IPS DF 19.7 (cell line): ENCODE data around the gene KRTAP19-4.
"Not testable (repeated sequence)": the region's sequence is repeated elsewhere in the genome, so short reads cannot be mapped to it uniquely, and the experiment has no call there.

ENCODE experiments used
- DNase-seq: peaks from one replicate; pipeline ENCODE4 v3.0.0-alpha.2; 2013; ENCODE audit warnings: low read depth, low spot score

KRTAP19-4 gene

GRCh38 chr21:30497065-30497464 is at the start of gene KRTAP19-4:
Gene KRTAP19-4, minus strand, starts transcription at chr21:30497165. Its CDS starts 55 bp downstream, at chr21:30497110.
- no peak for DNase-seq

- DNase-seq: no peak
These were observed 44.8 kb upstream of the KRTAP19-4 start, which contains the start of gene KRTAP19-6 for GRCh38 chr21:30541764-30542163. Gene KRTAP19-6, minus strand, starts transcription at chr21:30541864. Its CDS starts 31 bp downstream, at chr21:30541833.

GRCh38 chr21:30518876-30519275 is 21.9 kb upstream of the KRTAP19-4 start:
- DNase-seq: no peak

- no peak for DNase-seq
These were observed 18.7 kb upstream of the KRTAP19-4 start for GRCh38 chr21:30515681-30516080.

- DNase-seq: not testable (repeated sequence)
These were observed 8.7 kb upstream of the KRTAP19-4 start for GRCh38 chr21:30505621-30506205.

GRCh38 chr21:30502041-30502440 is 5.1 kb upstream of the KRTAP19-4 start, which contains the start of gene KRTAP19-5:
Gene KRTAP19-5, minus strand, starts transcription at chr21:30502141. Its CDS starts 51 bp downstream, at chr21:30502090.
- DNase-seq: no peak

- no peak for DNase-seq
These were observed 5.0 kb downstream of the KRTAP19-4 start, which contains the start of gene KRTAP19-3 for GRCh38 chr21:30491963-30492428. Gene KRTAP19-3, minus strand, starts transcription at chr21:30492013. Its CDS starts 56 bp downstream, at chr21:30491957.

- no peak for DNase-seq
These were observed 9.6 kb downstream of the KRTAP19-4 start, which contains the start of gene KRTAP19-2 for GRCh38 chr21:30487336-30487735. Gene KRTAP19-2, minus strand, starts transcription at chr21:30487436. Its CDS starts 88 bp downstream, at chr21:30487348.

GRCh38 chr21:30486180-30486579 is 10.8 kb downstream of the KRTAP19-4 start:
- no peak for DNase-seq

- no peak for DNase-seq
These were observed 14.8 kb downstream of the KRTAP19-4 start for GRCh38 chr21:30482130-30482529.

GRCh38 chr21:30480145-30480544 is 16.8 kb downstream of the KRTAP19-4 start, which contains the start of gene KRTAP19-1:
Gene KRTAP19-1, minus strand, starts transcription at chr21:30480367. Its CDS starts 50 bp downstream, at chr21:30480317.
- no peak for DNase-seq

- no peak for DNase-seq
These were observed 17.7 kb downstream of the KRTAP19-4 start for GRCh38 chr21:30479259-30479658.

GRCh38 chr21:30478004-30478403 is 19.0 kb downstream of the KRTAP19-4 start:
- DNase-seq: no peak

- DNase-seq: no peak
These were observed 27.9 kb downstream of the KRTAP19-4 start for GRCh38 chr21:30468900-30469714.

GRCh38 chr21:30463713-30464112 is 33.3 kb downstream of the KRTAP19-4 start:
- DNase-seq: no peak

- no peak for DNase-seq
These were observed 48.5 kb downstream of the KRTAP19-4 start for GRCh38 chr21:30448514-30448913.

GRCh38 chr21:30447056-30447455 is 49.9 kb downstream of the KRTAP19-4 start:
- no peak for DNase-seq
